CD4-positive, alpha-beta T cell treated with Interleukin-17A for 1 hour (primary cell): ENCODE data around the gene TRPC4.

Experiments
- DNase-seq: peaks from one replicate; pipeline ENCODE4 v3.0.0-alpha.2; 2020

TRPC4 gene

DNA sequence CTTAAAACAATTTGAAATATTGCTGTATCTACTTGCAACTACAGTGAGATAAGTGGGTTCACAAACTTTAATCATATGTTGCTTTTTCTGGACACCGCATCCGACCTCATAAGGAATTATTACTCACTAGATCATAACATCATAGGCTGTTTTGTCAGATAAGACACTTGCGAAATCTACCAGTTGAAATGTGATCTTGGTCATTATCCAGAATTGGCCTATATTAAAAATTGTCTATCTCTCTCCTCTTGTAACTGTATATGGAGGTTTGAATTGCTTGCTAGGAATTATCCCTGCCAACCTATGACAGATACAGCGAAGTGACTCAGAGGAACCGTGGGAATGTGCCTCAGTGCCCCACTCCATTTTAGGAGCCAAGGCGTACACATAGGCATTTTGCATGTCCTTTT lies 154.0 kb downstream of the TRPC4 start:
- no peak for DNase-seq

DNA sequence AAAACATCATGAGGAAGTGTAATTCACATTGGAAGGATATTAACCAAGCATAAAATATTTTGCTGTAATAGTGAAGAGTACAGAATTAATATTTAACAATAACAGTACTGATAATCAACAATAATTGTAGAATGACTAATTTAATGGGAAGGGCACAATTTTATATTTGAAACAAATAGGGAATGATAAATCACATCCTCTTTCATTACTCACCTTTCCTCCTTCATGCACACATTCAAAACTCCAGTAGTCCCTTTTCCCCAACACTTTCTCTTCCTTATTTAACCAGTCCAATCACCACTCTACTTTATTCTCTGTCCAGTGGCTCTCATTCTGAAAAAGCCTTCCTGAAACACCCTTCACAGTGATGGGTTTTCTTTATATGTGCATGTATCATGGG lies 160.3 kb downstream of the TRPC4 start:
- DNase-seq = no peak

DNA sequence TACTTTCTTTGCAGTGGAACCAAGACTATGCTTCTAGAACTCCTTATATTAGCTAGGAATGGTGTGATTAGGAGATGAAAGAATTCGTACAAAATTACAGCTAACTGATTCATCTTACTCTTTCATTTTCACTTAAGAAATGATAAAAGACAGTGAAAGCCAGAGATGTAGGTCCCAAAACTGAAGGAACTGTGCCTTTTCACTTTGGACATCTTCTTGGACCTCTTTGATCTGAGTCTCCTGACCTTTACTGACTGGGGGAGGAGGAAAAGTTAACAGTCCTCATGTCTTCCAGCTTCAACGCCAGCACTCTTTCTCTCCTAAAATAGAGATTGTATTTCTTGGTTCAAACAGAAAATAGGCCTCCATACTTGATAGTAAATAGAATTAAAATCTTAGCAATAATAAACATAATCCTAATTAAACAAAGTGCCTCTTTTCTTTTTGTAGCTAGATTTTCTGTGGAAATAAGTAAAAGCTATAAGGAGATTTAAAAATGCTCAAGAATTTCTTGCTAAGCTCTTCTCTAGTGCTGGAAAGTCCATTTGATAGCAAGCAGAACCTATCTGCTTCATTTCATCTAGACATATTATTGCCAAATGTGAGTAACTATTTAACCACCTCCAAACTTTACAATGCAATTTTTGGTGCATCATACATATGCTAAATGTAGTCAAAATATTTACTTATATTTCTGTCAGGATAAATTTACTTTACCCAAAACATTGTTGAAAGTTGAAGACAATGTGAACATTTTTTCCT lies 161.7 kb downstream of the TRPC4 start:
- no peak for DNase-seq

DNA sequence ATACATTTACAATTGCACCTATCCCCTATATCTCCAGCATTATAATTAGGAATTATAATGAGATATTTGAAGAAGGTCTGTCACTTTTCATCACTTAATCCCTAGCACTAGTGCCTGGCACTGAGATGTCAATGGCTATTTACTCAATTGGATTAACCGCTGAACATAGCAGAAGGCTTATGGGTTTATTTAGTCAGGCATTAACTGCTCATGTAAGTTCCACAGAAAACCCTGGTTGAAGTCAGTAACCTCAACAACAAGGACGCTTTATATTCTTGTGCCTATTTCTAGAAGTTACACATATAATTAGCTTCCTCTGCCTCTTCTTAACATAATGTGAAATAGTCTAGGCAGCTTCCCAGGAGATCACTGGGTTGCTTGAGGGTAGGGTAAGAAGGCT lies 163.5 kb downstream of the TRPC4 start:
- DNase-seq = no peak

DNA sequence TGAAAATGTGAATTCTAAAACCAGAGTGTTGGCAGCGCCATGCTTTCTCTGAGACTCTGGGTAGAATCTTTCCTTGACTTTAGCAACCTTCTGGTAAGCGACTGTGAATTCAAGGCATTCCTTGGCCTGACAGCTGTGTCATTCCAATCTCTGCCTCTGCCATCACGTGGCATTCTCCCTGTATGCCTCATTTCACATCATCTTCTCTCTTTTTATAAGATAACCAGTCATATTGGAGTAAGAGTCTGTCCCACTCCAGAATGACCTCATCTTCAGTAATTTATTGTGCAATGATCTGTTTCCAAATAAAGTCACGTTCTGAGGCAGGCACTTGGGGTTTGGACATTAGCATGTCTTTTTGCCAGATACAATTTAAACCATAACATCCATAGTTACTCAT lies 167.6 kb downstream of the TRPC4 start:
- no peak for DNase-seq

DNA sequence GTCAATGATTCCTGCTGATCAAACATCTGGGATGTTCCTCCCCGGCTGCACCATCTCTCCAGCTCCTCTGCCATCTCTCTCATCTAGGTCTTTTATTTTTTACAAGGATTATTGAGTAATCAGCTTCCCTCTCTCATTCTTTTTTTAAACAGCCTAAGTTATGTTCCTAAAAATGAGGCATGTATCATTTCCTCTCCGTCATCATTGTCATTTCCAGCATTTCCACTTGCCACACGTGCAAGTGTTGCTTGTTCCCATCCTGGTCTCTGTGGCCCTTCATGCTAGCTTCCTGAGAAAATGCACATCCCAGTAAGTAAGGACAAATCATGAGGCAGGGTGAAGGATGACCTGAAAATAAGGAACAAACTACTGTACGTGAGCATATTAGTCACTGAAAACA lies 168.3 kb downstream of the TRPC4 start:
- no peak for DNase-seq

DNA sequence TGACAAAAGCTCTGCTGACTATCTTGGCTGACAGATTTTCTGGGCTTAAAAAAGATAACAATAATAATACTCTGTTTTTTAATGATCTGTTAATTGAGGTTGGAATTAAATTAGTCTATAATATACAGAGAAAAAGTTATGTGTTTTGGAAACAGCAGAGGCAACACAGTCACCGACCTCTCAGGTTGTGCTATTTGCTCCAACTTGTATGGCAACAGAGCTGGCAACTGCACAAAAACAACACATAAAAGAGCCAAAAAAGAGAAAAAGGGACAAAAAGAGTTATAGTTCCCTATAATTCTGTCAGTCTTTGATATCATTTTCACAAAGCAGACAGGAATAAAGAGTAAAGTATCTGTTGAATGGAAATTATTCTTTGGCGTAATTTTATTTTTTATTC lies 168.7 kb downstream of the TRPC4 start:
- DNase-seq = no peak

DNA sequence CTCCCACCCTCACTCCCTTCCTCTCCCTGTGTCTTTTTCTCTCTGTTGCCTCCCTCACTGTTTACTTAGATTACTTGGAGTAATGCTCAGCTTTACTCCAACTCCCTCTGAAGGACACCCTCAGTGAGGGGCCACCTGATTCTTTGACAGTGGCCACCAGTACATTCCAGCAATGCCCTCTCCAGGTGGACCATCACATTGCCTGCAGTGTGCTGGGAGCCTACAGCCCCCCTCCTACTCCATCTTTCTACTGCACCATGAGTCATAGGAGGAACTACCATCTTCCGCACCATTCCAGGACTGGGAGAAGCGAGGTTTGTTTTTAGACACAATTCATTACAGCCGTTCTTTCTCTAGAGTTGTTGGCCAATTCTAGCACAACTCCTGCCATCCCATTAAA lies 174.4 kb downstream of the TRPC4 start:
- DNase-seq = no peak

DNA sequence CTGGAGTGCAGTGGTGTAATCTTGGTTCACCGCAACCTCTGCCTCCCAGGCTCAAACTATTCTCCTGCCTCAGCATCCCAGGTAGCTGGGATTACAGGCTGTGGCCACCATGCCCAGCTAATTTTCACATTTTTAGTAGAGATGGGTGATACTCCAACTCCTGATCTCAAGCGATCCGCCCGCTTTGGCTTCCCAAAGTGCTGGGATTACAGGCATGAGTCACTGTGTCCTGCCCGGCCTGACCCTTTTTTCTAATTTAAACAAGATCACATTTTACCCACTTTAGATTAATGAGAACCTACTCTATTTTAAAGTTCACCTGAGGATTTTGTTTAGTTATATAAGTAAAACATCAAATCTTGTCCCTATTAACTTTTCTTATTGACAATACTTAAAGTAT lies 179.2 kb downstream of the TRPC4 start:
- no peak for DNase-seq

DNA sequence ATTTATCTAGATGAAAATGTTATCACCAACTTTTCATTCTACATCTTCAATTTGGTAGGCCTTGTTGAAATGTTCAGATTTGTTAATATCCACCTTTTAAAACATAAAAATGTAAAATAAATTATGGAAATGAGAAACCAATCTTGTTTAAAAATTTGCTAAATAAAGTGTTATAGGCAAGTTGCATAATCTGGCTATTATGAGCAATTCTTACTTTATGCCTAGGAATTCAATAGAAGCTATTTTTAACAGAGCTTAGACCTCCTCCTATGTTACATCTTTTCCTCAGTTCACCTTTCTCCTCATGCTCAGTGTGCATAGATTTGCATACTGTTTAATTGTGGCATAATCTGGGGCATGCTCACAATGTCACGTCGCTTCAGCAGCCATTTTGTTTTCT lies 183.1 kb downstream of the TRPC4 start:
- no peak for DNase-seq

DNA sequence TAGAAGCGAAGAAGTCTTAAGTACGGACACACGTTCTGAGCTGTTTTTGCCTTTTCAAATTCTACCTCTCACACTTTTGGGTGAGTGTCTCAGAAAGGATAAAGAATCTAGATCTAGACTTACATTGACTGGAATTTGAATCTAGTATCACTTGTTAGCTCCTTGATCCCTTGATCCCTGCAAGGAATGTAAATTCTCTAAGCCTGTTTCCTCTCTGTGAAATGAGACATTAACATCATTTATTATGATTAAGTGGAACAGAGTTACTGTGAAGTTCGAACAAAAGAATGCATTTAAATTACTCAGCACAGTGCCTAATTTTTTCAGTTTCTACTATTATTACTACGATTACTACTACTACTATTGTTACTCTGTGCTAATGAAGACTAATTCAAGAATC lies 184.4 kb downstream of the TRPC4 start:
- DNase-seq = no peak

DNA sequence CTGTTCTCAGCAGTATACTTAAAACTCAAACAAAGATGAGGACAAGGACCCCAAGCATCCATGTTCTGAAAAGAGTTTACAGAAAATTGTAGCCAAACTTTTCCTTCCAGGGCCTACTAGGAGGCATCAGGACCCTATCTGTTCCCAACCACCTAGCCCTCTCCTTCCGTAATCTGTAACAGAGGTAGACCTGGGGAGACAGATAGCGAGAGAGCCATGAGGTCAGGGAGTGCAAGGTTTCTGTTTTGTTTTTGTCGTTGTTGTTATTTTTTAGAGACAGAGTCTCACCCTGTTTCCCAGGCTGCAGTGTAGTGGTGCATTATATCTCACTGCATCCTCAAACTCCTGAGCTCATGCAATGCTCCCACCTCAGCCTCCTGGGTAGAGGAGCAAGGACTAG lies 187.1 kb downstream of the TRPC4 start:
- DNase-seq = no peak

DNA sequence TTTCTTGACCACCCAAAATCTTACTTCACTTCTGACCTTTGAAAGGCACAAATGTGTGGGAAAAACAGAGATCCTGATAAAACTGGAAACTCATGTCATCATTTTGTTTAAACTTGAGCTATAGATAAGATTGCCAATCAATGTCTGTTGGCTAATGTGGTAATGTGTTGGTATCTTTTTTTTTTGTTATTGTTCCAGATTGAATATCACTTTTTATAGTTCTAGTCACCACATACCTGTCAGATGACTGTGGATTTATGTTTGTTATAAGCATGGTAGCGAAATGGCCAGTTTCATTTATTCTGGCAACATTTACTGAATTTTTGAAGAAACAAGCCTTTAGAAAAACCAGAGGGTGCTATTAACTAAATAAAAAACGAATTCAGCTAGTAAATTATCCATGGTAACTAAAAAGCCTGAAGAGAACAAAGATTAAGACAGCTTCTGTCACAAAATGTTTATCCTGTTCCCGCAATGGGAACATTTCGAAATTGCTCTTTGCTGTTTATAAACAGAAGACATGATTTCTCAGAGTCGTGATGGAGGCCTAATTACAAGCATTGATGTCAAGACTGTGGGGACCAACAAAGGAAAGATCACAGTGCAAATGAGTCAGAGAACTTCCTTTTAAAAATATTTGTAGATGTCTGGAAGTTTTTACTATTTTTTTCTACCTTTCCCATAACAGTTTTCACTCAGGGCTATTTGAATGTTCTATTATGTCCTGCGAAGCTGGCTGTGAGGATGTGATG lies 188.1 kb downstream of the TRPC4 start:
- no peak for DNase-seq

DNA sequence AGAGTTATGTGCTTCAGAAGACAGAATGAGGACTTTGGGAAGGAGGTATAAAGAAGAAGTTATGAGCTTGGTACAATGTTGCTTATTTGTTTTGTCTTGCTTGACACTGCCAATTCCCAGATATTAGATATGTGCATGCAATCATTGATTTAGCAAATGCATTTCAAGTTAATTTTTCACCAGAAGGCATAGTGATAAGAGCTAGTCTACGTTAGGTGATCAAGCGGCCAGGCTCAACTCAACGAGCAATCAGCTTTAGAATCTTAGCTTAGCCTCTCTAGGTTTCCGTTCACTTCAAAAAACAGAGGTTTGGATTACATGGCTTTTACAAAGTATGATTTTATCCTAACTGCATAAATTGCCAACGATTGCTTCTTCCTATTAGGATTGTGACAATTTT lies 189.4 kb downstream of the TRPC4 start:
- no peak for DNase-seq

DNA sequence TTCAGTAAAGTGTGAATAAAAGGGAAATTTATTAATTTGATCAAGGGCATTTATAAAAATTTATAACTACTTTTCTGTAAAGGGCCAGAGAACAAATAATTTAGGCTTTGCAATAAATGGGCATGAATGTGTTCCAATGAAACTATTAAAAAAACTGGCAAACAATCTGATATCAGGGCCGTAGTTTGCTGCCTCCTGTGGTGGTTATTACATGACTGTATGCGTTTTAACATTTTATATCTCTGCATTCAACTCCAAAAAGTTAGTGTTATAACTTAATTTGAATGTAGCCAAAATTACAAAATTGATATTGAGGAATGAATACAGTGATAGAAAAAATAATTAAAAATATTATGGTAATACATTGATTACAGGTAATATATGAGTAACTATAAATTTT lies 190.5 kb downstream of the TRPC4 start:
- DNase-seq = no peak

DNA sequence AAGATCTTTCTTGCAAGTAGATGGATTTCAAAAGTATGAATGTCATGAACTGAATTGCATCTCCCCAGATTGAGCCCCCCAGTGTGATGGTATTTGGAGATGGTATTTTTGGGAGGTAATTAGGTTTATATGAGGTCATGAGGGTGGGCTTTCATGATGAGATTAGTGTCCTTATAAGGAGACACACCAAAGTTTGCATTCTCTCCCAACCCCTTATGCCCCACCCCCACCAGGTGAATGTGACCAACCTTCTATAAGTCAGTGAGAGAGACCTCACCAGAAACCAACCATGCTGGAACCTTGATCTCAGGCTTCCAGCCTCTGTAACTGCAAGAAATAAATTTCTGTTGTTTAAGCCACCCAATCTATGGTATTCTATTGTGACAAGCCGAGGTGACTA lies 199.7 kb downstream of the TRPC4 start:
- DNase-seq = no peak

DNA sequence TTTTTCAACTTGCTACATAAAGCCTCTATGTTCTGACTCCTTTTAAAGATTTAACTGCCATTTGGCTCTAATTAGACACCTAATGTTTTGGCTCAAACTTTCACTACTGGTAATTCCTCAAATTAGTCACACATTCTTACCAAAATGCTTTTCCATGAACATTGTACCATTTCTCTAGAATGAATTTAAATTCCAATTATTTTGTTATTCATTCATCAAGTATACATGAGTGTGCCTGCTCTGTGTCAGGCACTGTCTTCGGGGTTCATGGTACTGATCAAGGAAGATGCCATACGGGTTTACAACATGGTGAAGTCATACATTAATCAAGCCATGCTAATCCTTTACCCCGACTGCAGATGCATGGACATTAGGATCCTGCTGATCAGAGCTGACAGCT lies 201.9 kb downstream of the TRPC4 start:
- DNase-seq = no peak

DNA sequence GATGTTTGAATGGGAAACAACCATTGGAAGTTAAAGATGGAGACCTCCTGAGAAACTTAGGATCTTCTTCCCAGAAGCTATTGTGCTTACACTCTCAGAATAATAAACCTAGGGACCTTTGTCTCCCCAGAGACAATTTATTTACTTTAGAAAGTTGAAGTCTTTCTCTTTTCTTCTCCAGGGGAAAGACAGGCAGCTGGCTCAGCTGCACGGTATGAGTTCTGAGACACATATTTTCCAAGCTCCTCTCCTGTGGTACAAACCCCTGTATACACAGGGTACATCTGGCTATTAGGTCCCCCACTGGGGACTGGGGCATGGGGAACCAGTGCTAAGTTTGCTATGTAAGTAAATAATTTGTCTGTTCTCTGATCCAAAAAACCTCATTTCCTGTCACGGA lies 203.5 kb downstream of the TRPC4 start:
- DNase-seq = no peak

DNA sequence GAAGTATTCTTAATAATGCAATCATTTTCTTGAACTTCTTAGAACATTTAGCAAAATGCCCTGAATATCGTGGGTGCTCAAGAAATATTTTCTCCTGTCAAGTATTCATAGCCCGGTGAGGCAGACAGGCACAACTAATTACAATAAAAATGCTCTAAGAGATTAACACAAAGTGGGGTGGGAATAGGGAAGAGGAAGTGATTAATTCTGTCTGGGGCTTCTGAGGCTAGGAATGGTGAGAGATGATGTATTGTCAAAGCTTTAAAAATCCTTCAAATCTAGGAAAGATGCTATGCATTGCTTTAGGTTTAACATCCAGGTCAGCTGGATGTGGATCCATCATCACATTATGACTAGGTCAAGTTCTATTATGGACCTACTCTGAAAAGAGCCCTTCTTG lies 204.2 kb downstream of the TRPC4 start:
- no peak for DNase-seq

DNA sequence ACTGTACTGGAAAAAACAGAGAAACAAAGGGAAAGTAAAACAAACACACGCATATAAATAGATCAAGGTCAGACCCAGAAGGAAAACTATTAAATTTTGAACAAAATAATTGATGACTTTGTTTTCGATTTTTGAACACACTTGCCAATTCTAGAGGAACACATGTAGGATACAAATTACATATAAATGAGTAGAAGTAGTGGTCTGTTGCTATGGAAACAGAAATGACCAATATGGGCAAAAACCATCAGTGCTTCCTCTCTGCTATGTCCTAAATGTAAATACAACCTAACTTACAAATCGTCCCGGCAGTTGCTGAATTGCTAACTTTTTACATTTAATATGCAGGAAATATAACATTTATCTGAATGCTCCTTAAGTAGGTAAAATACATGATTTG lies 205.8 kb downstream of the TRPC4 start:
- DNase-seq = no peak

DNA sequence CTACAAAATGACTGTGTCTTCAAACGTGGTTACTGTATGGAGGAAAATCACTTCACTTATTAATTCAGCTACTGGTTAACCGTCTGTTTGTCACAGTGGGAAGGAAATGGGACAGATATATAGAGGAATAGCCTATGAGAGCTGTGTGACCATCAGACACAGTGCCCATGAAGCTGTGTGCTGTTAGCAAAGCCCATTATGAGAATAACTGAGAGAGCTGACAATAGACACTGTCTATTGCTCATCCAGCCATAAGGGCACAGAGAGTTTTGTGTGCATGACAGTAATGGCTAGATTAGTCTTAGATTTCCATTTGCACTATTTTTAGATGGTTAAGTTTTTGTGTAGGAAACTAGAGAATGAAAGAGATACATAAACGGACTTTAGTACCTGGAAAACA lies 206.9 kb downstream of the TRPC4 start:
- DNase-seq = no peak

DNA sequence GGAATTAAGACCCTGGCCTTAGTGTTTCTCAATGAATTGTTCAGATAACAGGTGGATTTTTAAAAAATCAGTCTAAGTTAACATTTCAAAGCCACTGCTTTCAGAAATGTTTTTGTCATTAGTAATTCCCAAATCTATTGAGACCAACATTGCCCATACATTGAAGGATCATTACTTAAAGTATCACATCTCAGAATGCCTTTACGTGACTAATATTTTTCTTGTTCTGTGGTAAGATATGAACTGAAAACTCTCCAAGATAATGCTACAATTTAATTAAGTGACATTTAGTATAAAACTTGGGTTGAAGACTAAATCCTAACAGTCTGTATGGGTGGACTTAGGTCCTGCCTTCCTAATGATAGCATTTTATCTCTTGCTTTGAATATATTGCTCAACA lies 211.6 kb downstream of the TRPC4 start:
- DNase-seq = no peak

DNA sequence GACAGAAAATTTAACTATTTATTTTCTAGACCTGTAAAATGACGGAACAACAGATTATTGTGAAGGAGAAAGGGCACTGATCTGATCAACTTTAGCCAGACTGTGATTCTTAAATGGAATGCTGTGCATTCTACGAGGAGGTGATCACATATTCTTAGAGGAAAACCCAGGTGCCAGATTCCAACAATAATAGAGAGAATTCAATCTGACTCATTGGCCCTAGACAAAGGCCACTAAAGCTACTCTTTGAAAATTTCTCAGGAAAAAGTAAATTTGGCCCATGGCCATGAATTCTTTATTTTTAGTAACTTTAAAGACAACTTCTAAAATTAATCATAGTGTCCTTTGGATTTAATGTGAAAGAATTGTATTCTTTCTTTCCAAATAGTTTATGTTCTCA lies 212.4 kb downstream of the TRPC4 start:
- no peak for DNase-seq

DNA sequence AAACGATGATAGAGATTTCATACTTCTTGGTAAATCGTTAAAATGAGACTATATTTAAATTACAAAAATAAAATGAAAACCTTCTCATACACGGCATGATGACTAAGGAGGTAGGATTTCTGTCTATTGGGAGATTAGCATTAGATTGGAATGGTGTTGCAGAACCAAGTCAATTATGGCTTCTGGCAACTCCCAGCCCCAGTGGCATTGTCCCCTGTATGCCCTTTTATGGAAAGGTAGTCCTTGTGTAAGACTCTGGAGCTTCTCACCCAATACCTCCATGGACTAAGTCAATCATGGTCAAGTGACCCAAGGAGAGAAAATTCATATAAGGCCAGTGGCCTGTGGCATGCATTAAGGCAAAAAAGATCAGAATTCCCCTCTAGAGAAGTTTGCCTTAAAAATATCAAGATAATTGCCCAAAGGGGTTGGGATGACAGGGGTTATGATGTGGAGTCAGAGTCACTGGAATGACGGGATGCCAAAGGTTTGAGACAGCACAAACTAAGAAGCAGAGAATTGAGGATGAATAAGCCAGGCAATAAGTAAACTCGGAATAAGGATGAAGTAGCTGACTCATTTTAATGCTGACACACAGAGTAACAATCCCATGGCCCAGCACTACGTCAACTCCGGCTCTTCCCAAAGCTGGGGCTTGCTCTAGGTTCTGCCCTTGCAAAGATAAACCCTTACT lies 213.2 kb downstream of the TRPC4 start:
- DNase-seq = no peak
